ENCODE measurements around the gene DNAJC15.

DNA sequence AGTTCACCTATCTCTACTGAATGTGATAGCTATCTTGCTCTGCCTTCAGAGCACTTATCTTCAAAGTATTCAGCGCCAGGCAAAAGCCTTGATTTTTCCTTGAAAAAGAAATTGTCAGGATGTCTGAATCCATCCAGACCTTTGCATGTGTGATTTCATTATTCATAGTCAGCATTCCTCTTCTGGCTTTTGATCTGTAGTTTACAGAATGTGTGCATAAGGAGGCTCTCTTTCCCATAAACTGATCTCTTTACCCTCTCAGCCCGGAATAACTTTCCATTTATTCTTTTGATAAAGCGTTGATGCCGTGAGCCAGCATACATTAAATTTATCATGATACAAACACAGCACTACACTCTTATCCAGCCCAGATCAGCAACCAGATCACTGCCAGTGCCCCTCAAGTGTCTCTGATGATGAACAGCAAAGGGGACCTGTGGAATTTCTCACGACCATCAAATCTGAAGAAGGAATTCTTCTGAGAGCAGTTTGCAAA lies 130.8 kb downstream of the DNAJC15 start:
- TF ChIP-seq POLR2A (IDR thresholded peaks at IDR 0.05) (no peak), POLR2AphosphoS5 (IDR thresholded peaks at IDR 0.05) (no peak)
- TF ChIP-seq, protein P1, sequence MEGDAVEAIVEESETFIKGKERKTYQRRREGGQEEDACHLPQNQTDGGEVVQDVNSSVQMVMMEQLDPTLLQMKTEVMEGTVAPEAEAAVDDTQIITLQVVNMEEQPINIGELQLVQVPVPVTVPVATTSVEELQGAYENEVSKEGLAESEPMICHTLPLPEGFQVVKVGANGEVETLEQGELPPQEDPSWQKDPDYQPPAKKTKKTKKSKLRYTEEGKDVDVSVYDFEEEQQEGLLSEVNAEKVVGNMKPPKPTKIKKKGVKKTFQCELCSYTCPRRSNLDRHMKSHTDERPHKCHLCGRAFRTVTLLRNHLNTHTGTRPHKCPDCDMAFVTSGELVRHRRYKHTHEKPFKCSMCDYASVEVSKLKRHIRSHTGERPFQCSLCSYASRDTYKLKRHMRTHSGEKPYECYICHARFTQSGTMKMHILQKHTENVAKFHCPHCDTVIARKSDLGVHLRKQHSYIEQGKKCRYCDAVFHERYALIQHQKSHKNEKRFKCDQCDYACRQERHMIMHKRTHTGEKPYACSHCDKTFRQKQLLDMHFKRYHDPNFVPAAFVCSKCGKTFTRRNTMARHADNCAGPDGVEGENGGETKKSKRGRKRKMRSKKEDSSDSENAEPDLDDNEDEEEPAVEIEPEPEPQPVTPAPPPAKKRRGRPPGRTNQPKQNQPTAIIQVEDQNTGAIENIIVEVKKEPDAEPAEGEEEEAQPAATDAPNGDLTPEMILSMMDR (IDR thresholded peaks at IDR 0.05): no peak
